ENCODE data around the gene TNS1. TPM values are rescaled to one million over a fixed set of nuclear protein-coding genes. Genes with fewer than 3 reads are reported as not detected.
"Not testable (repeated sequence)": the region's sequence is repeated elsewhere in the genome, so short reads cannot be mapped to it uniquely, and the experiment has no call there.

Gene TNS1
- total RNA-seq, 1 experiment from 2014 or later = 0.49 TPM

DNA sequence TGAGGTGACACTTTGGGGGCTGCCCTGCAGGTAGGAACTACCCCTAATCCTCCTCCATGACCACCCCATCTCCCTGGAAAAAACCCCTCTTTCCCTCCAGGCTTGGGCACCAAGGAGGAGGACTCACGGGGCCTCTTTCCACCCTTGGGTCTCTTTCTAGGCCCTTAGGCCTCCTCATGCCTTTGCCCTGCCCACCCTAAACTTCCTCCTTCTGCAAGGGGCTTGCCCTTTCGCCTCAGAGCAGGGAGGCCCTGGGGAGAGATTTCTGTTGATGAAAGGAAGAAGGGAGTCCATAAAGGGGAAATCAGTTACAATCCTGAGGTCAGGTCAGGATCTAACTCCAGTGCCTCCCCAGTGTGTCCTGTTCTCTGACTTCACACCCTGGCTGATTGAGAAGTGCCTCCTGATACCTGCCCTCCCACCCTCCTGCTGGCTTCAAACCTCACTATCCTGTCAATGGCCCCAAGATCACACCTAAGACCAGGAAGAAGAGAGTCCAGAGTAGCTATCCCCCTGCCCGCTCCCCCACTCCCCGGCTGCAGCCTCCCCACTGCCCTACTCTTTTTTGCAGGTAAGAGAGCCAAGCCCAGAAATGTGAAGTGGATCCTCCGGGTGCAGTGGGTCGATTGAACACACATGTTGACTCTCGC, 16.7 kb upstream of the TNS1 start:
- Histone ChIP-seq H3K4me1 (ENCODE audit: control insufficient read depth, insufficient read depth, low read length) (no peaks in the 10 kb centered on the region), H3K9me3 (ENCODE audit: control insufficient read depth, insufficient read depth, low read depth, low read length) (no peaks in the 10 kb centered on the region), H3K27me3 (ENCODE audit: control insufficient read depth, insufficient read depth, low read length) (no peaks in the 10 kb centered on the region), H3K27ac (ENCODE audit: low read length) (no peak overlapping the region), H3K4me3 (ENCODE audit: low read depth in 2 of 2, low read length in 2 of 2) (no peak overlapping the region), H3K36me3 (ENCODE audit: control insufficient read depth, insufficient read depth, low read length) (no peaks in the 10 kb centered on the region)
- intact Hi-C loops (cut with micrococcal nuclease; ENCODE audit: unreplicated experiment) (no loop called here), in situ Hi-C loops (cut with HindIII; ENCODE audit: low pct_unique_long_range_greater_than_20kb, low sequenced_read_pairs) (no loop called here)
- BruUV-seq (replicated peaks) = no TSS peak
- TF ChIP-seq TCF7L2 (IDR thresholded peaks at IDR 0.05; ENCODE audit: low read depth, low read length) (no peak), POLR2AphosphoS5 (IDR thresholded peaks at IDR 0.05; ENCODE audit: low read depth, low read length) (no peak), SIN3A (IDR thresholded peaks at IDR 0.05; ENCODE audit: borderline replicate concordance, insufficient read depth, low read depth, low read length) (no peak), REST (IDR thresholded peaks at IDR 0.05; ENCODE audit: insufficient read depth in 1 of 2, low read depth in 2 of 2, low read length in 1 of 2) (no peak)
- TF ChIP-seq, protein P1, sequence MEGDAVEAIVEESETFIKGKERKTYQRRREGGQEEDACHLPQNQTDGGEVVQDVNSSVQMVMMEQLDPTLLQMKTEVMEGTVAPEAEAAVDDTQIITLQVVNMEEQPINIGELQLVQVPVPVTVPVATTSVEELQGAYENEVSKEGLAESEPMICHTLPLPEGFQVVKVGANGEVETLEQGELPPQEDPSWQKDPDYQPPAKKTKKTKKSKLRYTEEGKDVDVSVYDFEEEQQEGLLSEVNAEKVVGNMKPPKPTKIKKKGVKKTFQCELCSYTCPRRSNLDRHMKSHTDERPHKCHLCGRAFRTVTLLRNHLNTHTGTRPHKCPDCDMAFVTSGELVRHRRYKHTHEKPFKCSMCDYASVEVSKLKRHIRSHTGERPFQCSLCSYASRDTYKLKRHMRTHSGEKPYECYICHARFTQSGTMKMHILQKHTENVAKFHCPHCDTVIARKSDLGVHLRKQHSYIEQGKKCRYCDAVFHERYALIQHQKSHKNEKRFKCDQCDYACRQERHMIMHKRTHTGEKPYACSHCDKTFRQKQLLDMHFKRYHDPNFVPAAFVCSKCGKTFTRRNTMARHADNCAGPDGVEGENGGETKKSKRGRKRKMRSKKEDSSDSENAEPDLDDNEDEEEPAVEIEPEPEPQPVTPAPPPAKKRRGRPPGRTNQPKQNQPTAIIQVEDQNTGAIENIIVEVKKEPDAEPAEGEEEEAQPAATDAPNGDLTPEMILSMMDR (IDR thresholded peaks at IDR 0.05) = no peak
- POLR2A ChIA-PET = no interaction called here
- CTCF ChIA-PET = no interaction called here
- ATAC-seq (no peak), DNase-seq (ENCODE audit: low read depth, low spot score) (no peak)

DNA sequence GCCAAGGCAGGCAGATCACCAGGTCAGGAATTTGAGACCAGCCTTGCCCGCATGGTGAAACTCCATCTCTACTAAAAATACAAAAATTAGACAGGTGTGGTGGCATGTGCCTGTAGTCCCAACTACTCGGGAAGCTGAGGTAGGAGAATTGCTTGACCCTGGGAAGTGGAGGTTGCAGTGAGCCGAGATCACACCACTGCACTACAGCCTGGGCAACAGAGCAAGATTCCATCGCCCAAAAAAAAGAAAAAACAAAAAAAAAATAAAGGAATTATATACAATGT, 16.0 kb upstream of the TNS1 start:
- BruUV-seq (replicated peaks); intact Hi-C loops (cut with micrococcal nuclease; ENCODE audit: unreplicated experiment); H3K9me3 ChIP-seq (ENCODE audit: control insufficient read depth, insufficient read depth, low read depth, low read length); H3K27me3 ChIP-seq (ENCODE audit: control insufficient read depth, insufficient read depth, low read length); H3K4me3 ChIP-seq (ENCODE audit: low read depth in 2 of 2, low read length in 2 of 2); H3K4me1 ChIP-seq (ENCODE audit: control insufficient read depth, insufficient read depth, low read length); POLR2A ChIA-PET; ATAC-seq; DNase-seq (ENCODE audit: low read depth, low spot score); H3K27ac ChIP-seq (ENCODE audit: low read length); CTCF ChIA-PET; H3K36me3 ChIP-seq (ENCODE audit: control insufficient read depth, insufficient read depth, low read length); in situ Hi-C loops (cut with HindIII; ENCODE audit: low pct_unique_long_range_greater_than_20kb, low sequenced_read_pairs): not testable (repeated sequence)

DNA sequence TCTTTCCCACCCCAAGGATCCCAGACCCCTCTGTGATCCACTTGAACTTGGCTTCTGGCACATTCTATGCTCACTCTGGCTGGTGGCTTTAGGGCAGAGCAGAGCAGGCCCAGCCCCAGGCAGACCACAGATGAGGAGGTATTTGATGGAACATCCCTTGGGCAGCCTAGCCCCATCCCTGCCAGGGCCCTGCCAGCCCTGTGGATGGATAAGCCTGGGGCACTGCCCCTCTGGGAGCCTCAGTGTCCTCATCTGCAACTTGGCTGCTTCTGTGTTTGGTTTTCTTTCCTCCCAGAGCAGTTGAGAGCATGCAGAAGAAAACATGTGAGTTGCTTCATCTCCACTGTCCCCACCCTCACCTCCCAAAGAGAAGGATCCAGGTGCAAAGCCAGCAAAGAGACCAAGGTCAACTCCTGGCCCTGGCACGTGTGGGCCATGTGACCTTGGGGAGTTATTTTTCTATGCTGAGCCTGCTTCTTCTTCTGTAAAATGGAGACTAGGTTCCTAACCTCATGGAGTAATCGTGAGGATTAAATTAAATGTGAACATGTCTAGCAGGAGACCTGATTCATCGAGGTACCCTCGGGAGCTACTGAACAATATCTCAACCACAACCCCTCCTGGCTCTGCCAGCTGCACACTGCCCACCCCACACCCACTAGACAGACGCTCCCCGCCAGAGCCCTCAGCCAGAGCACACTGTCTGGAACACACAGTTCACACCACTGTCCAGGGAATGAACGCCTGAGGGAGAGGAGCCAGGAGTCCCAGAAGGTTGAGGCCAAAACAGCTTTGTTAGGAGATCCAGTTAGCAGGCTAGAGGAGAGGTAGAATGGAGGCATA, 14.6 kb upstream of the TNS1 start:
- in situ Hi-C loops (cut with HindIII; ENCODE audit: low pct_unique_long_range_greater_than_20kb, low sequenced_read_pairs) = no loop called here
- ATAC-seq (no peak), DNase-seq (ENCODE audit: low read depth, low spot score) (no peak)
- TF ChIP-seq TCF7L2 (IDR thresholded peaks at IDR 0.05; ENCODE audit: low read depth, low read length) (no peak), POLR2AphosphoS5 (IDR thresholded peaks at IDR 0.05; ENCODE audit: low read depth, low read length) (no peak), SIN3A (IDR thresholded peaks at IDR 0.05; ENCODE audit: borderline replicate concordance, insufficient read depth, low read depth, low read length) (no peak), REST (IDR thresholded peaks at IDR 0.05; ENCODE audit: insufficient read depth in 1 of 2, low read depth in 2 of 2, low read length in 1 of 2) (no peak)
- TF ChIP-seq, protein P1 (IDR thresholded peaks at IDR 0.05) = no peak
- ChIA-PET CTCF (no interaction called here), POLR2A (no interaction called here)
- no peaks in the 10 kb centered on the region for H3K27me3 ChIP-seq (ENCODE audit: control insufficient read depth, insufficient read depth, low read length)
- no TSS peak for BruUV-seq (replicated peaks)
- no peaks in the 10 kb centered on the region for H3K36me3 ChIP-seq (ENCODE audit: control insufficient read depth, insufficient read depth, low read length)
- no peak overlapping the region for H3K27ac ChIP-seq (ENCODE audit: low read length)
- no peaks in the 10 kb centered on the region for H3K9me3 ChIP-seq (ENCODE audit: control insufficient read depth, insufficient read depth, low read depth, low read length)
- intact Hi-C loops (cut with micrococcal nuclease; ENCODE audit: unreplicated experiment) = no loop called here
- no peak overlapping the region for H3K4me3 ChIP-seq (ENCODE audit: low read depth in 2 of 2, low read length in 2 of 2)
- H3K4me1 ChIP-seq (ENCODE audit: control insufficient read depth, insufficient read depth, low read length) = no peaks in the 10 kb centered on the region

Data from Panc1 (cell line).